Hepatocyte (in vitro differentiated cells): ENCODE measurements around the gene ZBTB4. TPM values are rescaled to one million over a fixed set of nuclear protein-coding genes. Genes with fewer than 3 reads are reported as not detected.

ENCODE experiments used
- DNase-seq: peaks from one replicate; pipeline ENCODE4 v3.0.0-alpha.2; 2016; ENCODE audit warnings: low spot score
- H2AFZ ChIP-seq: fragments of 200-600 bp; sonication (generic); 2 replicates; pipeline ENCODE4 v1.6.0; 2016; ENCODE audit warnings: antibody characterized with exemption, mild to moderate bottlenecking
- H3K27ac ChIP-seq: fragments of 200-600 bp; sonication (generic); 2 replicates; pipeline ENCODE4 v1.5.1; 2016; ENCODE audit warnings: mild to moderate bottlenecking
- H3K27me3 ChIP-seq: fragments of 200-600 bp; sonication (generic); 2 replicates; pipeline ENCODE4 v1.6.1; 2016
- H3K36me3 ChIP-seq: fragments of 200-600 bp; sonication (generic); replicated peaks from 2 replicates; pipeline ENCODE4 v1.5.1; 2016; ENCODE audit warnings: low read depth; ENCODE audit not compliant: insufficient read depth
- H3K4me1 ChIP-seq: fragments of 200-600 bp; sonication (generic); 2 replicates; pipeline ENCODE4 v1.5.1; 2016; ENCODE audit warnings: mild to moderate bottlenecking, moderate library complexity; ENCODE audit not compliant: insufficient read depth
- H3K4me2 ChIP-seq: fragments of 200-600 bp; sonication (generic); 2 replicates; pipeline ENCODE4 v1.6.0; 2016
- H3K4me3 ChIP-seq: fragments of 200-600 bp; sonication (generic); 2 replicates; pipeline ENCODE4 v1.5.1; 2016; ENCODE audit warnings: mild to moderate bottlenecking
- H3K79me2 ChIP-seq: fragments of 200-600 bp; sonication (generic); 2 replicates; pipeline ENCODE4 v1.6.0; 2017; ENCODE audit warnings: mild to moderate bottlenecking
- H3K9me2 ChIP-seq: fragments of 200-600 bp; sonication (generic); replicated peaks from 2 replicates; pipeline ENCODE4 v1.6.0; 2017; ENCODE audit warnings: mild to moderate bottlenecking; ENCODE audit not compliant: insufficient read depth
- H3K9me3 ChIP-seq: fragments of 200-600 bp; sonication (generic); 2 replicates; pipeline ENCODE4 v1.5.1; 2016; ENCODE audit warnings: low read depth, mild to moderate bottlenecking
- H4K20me1 ChIP-seq: fragments of 200-600 bp; sonication (generic); 2 replicates; pipeline ENCODE4 v1.6.0; 2016; ENCODE audit warnings: mild to moderate bottlenecking; ENCODE audit not compliant: insufficient read depth, poor library complexity, severe bottlenecking
- CTCF ChIP-seq: fragments of 200-600 bp; sonication (generic); IDR thresholded peaks from 2 replicates; pipeline ENCODE4 v1.5.1; 2016; ENCODE audit warnings: antibody characterized with exemption, mild to moderate bottlenecking; ENCODE audit not compliant: poor library complexity
- EZH2 ChIP-seq: fragments of 200-600 bp; sonication (generic); IDR thresholded peaks from 2 replicates; pipeline ENCODE4 v1.6.1; 2016; ENCODE audit warnings: antibody characterized with exemption, mild to moderate bottlenecking, borderline replicate concordance
- EZH2phosphoT487 ChIP-seq: fragments of 200-600 bp; sonication (generic); IDR thresholded peaks from one replicate; pipeline ENCODE4 v1.6.1; 2018; ENCODE audit warnings: antibody characterized with exemption, mild to moderate bottlenecking, low read depth, moderate library complexity; ENCODE audit not compliant: unreplicated experiment, severe bottlenecking
- WGBS: methylation state at CpG from one replicate; pipeline ENCODE4 v1.1.6; 2016; ENCODE audit warnings: low lambda C conversion rate; ENCODE audit errors: missing lambda C conversion rate; 5-methylcytosine and 5-hydroxymethylcytosine counted together
- polyA plus RNA-seq: library from polyadenylated mRNA; unstranded; fragments of >200 nt; fragmentation: Nextera tagmentation; extraction: Ambion mirVana; gene quantifications from 2 replicates; pipeline ENCODE4 v1.2.1, GENCODE V29; 2016
- total RNA-seq: library from RNA; depleted of rRNA; stranded (reverse); fragments of >200 nt; gene quantifications from 2 replicates; pipeline ENCODE4 v1.2.3, GENCODE V29; 2014

Gene ZBTB4
- total and polyA plus RNA-seq, 2 experiments from 2014 or later: 20.8 to 27.1 TPM

GRCh38 chr17:7426896-7427489 lies 52.4 kb downstream of the ZBTB4 start:
- Histone ChIP-seq H3K36me3 (no peaks in the 10 kb centered on the region), H3K27me3 (no peaks in the 10 kb centered on the region), H3K79me2 (no peaks in the 10 kb centered on the region), H2AFZ (no peak overlapping the region), H4K20me1 (no peaks in the 10 kb centered on the region), H3K4me3 (no peak overlapping the region), H3K9me2 (no peaks in the 10 kb centered on the region), H3K4me2 (no peak overlapping the region), H3K4me1 (no peaks in the 10 kb centered on the region), H3K27ac (no peak overlapping the region), H3K9me3 (no peaks in the 10 kb centered on the region)
- TF ChIP-seq CTCF: no peak
- TF ChIP-seq EZH2: no peak
- no peak for TF ChIP-seq EZH2phosphoT487
- WGBS: 91% methylated on average over 27 of the region's 29 CpGs
- DNase-seq: no peak

GRCh38 chr17:7426203-7426863 lies 53.1 kb downstream of the ZBTB4 start:
- no peak for TF ChIP-seq EZH2
- no peak for TF ChIP-seq CTCF
- no peak for TF ChIP-seq EZH2phosphoT487
- WGBS: 96% methylated on average over 32 of the region's 33 CpGs

DNA sequence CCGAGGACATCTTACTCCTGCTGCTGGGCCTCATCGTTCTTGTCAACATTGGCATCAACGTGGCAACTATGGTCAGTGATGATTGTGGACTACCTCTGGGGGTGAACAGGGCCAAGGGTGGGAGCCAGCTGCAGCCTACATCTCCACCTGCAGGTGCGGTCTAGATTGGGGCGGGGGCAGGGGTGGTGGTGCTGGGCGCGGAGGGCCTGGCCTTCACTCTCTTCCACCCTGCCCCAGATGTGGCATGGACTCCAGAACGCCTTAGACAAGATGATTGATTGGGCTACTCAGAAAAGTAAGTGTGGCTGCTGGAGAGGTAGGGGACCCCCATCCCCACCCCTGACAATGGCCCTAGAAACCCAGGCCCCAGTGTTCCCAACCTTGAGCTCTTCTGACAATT lies 53.7 kb downstream of the ZBTB4 start:
- TF ChIP-seq EZH2: no peak
- no peak for TF ChIP-seq EZH2phosphoT487
- TF ChIP-seq CTCF: no peak
- H3K27ac ChIP-seq: no peak overlapping the region
- no peak overlapping the region for H3K4me2 ChIP-seq
- WGBS: 87% methylated on average over 8 of the region's 8 CpGs
- no peaks in the 10 kb centered on the region for H3K9me3 ChIP-seq
- H3K4me1 ChIP-seq: no peaks in the 10 kb centered on the region
- no peak for DNase-seq
- no peaks in the 10 kb centered on the region for H3K27me3 ChIP-seq
- no peak overlapping the region for H2AFZ ChIP-seq
- H4K20me1 ChIP-seq: no peaks in the 10 kb centered on the region
- no peaks in the 10 kb centered on the region for H3K36me3 ChIP-seq
- H3K4me3 ChIP-seq: no peak overlapping the region
- H3K9me2 ChIP-seq: no peaks in the 10 kb centered on the region
- no peaks in the 10 kb centered on the region for H3K79me2 ChIP-seq

More at GRCh38 chr17:7426203-7426863, 53.1 kb downstream of the ZBTB4 start:
- no peak overlapping the region for H3K4me3 ChIP-seq
- no peak overlapping the region for H3K4me2 ChIP-seq
- H4K20me1 ChIP-seq: no peaks in the 10 kb centered on the region
- H2AFZ ChIP-seq: no peak overlapping the region
- H3K79me2 ChIP-seq: no peaks in the 10 kb centered on the region
- no peak for DNase-seq
- no peaks in the 10 kb centered on the region for H3K4me1 ChIP-seq
- H3K9me3 ChIP-seq: no peaks in the 10 kb centered on the region
- H3K36me3 ChIP-seq: no peaks in the 10 kb centered on the region
- no peak overlapping the region for H3K27ac ChIP-seq
- no peaks in the 10 kb centered on the region for H3K27me3 ChIP-seq
- no peaks in the 10 kb centered on the region for H3K9me2 ChIP-seq
